IPS-15b (cell line): ENCODE results near the gene EIF2B5.
A peak's percentile ranks its signal among the peaks of the same experiment; 100 is the strongest.

Source experiments
- H3K27me3 ChIP-seq: one replicate; pipeline ENCODE4 v1.6.1; 2013; ENCODE audit warnings: low read length; ENCODE audit not compliant: control insufficient read depth, insufficient read depth
- H3K36me3 ChIP-seq: one replicate; pipeline ENCODE4 v1.6.1; 2013; ENCODE audit warnings: low read length; ENCODE audit not compliant: control insufficient read depth, insufficient read depth
- H3K4me1 ChIP-seq: one replicate; pipeline ENCODE4 v1.6.1; 2013; ENCODE audit warnings: mild to moderate bottlenecking, low read length; ENCODE audit not compliant: control insufficient read depth, insufficient read depth
- H3K4me3 ChIP-seq: one replicate; pipeline ENCODE4 v1.5.1; 2013; ENCODE audit warnings: low read depth, low read length
- H3K9ac ChIP-seq: one replicate; pipeline ENCODE4 v1.6.1; 2013; ENCODE audit warnings: low read depth, mild to moderate bottlenecking, low read length
- H3K9me3 ChIP-seq: one replicate; pipeline ENCODE4 v1.6.1; 2013; ENCODE audit warnings: mild to moderate bottlenecking, low read length; ENCODE audit not compliant: control insufficient read depth, insufficient read depth

EIF2B5 gene

GRCh38 chr3:184129012-184129411 is 6.1 kb upstream of the EIF2B5 start:
- Histone ChIP-seq H3K36me3 (no peaks in the 10 kb centered on the region), H3K9me3 (no peaks in the 10 kb centered on the region), H3K4me3 (no peak overlapping the region), H3K4me1 (no peaks in the 10 kb centered on the region), H3K27me3 (no peaks in the 10 kb centered on the region), H3K9ac (no peak overlapping the region)

GRCh38 chr3:184132945-184133344 is 2.2 kb upstream of the EIF2B5 start:
- peaks cover 3% of the 10 kb centered on the region for H3K36me3 ChIP-seq
- no peak overlapping the region for H3K4me3 ChIP-seq
- H3K27me3 ChIP-seq: no peaks in the 10 kb centered on the region
- H3K9ac ChIP-seq: no peak overlapping the region
- H3K9me3 ChIP-seq: no peaks in the 10 kb centered on the region
- H3K4me1 ChIP-seq: peaks cover 5% of the 10 kb centered on the region

- Histone ChIP-seq H3K36me3 (peaks cover 5% of the 10 kb centered on the region), H3K9ac (peak overlapping the region; percentile 85), H3K27me3 (no peaks in the 10 kb centered on the region), H3K4me3 (peak overlapping the region; percentile 97), H3K9me3 (no peaks in the 10 kb centered on the region), H3K4me1 (peaks cover 5% of the 10 kb centered on the region)
Observed at GRCh38 chr3:184133840-184134745, 1.1 kb upstream of the EIF2B5 start.

- Histone ChIP-seq H3K9ac (peak overlapping the region; percentile 85), H3K36me3 (peaks cover 5% of the 10 kb centered on the region), H3K27me3 (no peaks in the 10 kb centered on the region), H3K4me1 (peaks cover 5% of the 10 kb centered on the region), H3K9me3 (no peaks in the 10 kb centered on the region), H3K4me3 (peak overlapping the region; percentile 97)
Observed at GRCh38 chr3:184134746-184135148, 411 bp upstream of the EIF2B5 start.

- Histone ChIP-seq H3K27me3 (no peaks in the 10 kb centered on the region), H3K9ac (peak overlapping the region; percentile 85), H3K9me3 (no peaks in the 10 kb centered on the region), H3K36me3 (peaks cover 12% of the 10 kb centered on the region), H3K4me1 (peaks cover 5% of the 10 kb centered on the region), H3K4me3 (peak overlapping the region; percentile 97)
Observed at GRCh38 chr3:184135911-184136260, 728 bp downstream of the EIF2B5 start.

- Histone ChIP-seq H3K4me1 (peaks cover 5% of the 10 kb centered on the region), H3K4me3 (no peak overlapping the region), H3K9ac (no peak overlapping the region), H3K36me3 (peaks cover 43% of the 10 kb centered on the region), H3K9me3 (no peaks in the 10 kb centered on the region), H3K27me3 (no peaks in the 10 kb centered on the region)
Observed at GRCh38 chr3:184140436-184140835, 5.3 kb downstream of the EIF2B5 start.

GRCh38 chr3:184142199-184142598 is 7.0 kb downstream of the EIF2B5 start:
- Histone ChIP-seq H3K4me3 (no peak overlapping the region), H3K9ac (no peak overlapping the region), H3K9me3 (no peaks in the 10 kb centered on the region), H3K4me1 (no peaks in the 10 kb centered on the region), H3K27me3 (no peaks in the 10 kb centered on the region), H3K36me3 (peaks cover 45% of the 10 kb centered on the region)

GRCh38 chr3:184143327-184143726 is 8.2 kb downstream of the EIF2B5 start:
- Histone ChIP-seq H3K4me1 (no peaks in the 10 kb centered on the region), H3K4me3 (no peak overlapping the region), H3K36me3 (peaks cover 43% of the 10 kb centered on the region), H3K9me3 (no peaks in the 10 kb centered on the region), H3K9ac (no peak overlapping the region), H3K27me3 (no peaks in the 10 kb centered on the region)

GRCh38 chr3:184144505-184144904 is 9.3 kb downstream of the EIF2B5 start:
- Histone ChIP-seq H3K9ac (no peak overlapping the region), H3K36me3 (peaks cover 40% of the 10 kb centered on the region), H3K4me1 (no peaks in the 10 kb centered on the region), H3K27me3 (no peaks in the 10 kb centered on the region), H3K4me3 (no peak overlapping the region), H3K9me3 (no peaks in the 10 kb centered on the region)

GRCh38 chr3:184145111-184145524 is 10.0 kb downstream of the EIF2B5 start:
- Histone ChIP-seq H3K36me3 (peaks cover 39% of the 10 kb centered on the region), H3K27me3 (no peaks in the 10 kb centered on the region), H3K4me1 (no peaks in the 10 kb centered on the region), H3K4me3 (no peak overlapping the region), H3K9me3 (no peaks in the 10 kb centered on the region), H3K9ac (no peak overlapping the region)

- Histone ChIP-seq H3K9me3 (no peaks in the 10 kb centered on the region), H3K4me3 (no peak overlapping the region), H3K9ac (no peak overlapping the region), H3K36me3 (peaks cover 33% of the 10 kb centered on the region), H3K27me3 (no peaks in the 10 kb centered on the region), H3K4me1 (no peaks in the 10 kb centered on the region)
Observed at GRCh38 chr3:184145751-184146270, 10.7 kb downstream of the EIF2B5 start.

- Histone ChIP-seq H3K9ac (no peak overlapping the region), H3K9me3 (no peaks in the 10 kb centered on the region), H3K27me3 (no peaks in the 10 kb centered on the region), H3K4me1 (no peaks in the 10 kb centered on the region), H3K36me3 (peaks cover 21% of the 10 kb centered on the region), H3K4me3 (no peak overlapping the region)
Observed at GRCh38 chr3:184148076-184148475, 12.9 kb downstream of the EIF2B5 start.
